Ishikawa (cell line): ENCODE results near the gene KIF13A.

ENCODE experiments used
- CEBPB ChIP-seq: IDR thresholded peaks from 2 replicates; pipeline ENCODE4 v1.6.1; 2012
- CREB1 ChIP-seq: IDR thresholded peaks from 2 replicates; pipeline ENCODE4 v1.6.1; 2012; ENCODE audit warnings: low read depth
- EGR1 ChIP-seq: IDR thresholded peaks from 2 replicates; pipeline ENCODE4 v1.6.1; 2012
- EP300 ChIP-seq: IDR thresholded peaks from 2 replicates; pipeline ENCODE4 v1.6.1; 2012; ENCODE audit warnings: borderline replicate concordance
- FOXM1 ChIP-seq: IDR thresholded peaks from 2 replicates; pipeline ENCODE4 v1.6.1; 2012; ENCODE audit warnings: low read depth, borderline replicate concordance
- NFIC ChIP-seq: IDR thresholded peaks from 2 replicates; pipeline ENCODE4 v1.6.1; 2012
- RAD21 ChIP-seq: IDR thresholded peaks from 2 replicates; pipeline ENCODE4 v1.6.1; 2012; ENCODE audit warnings: low read depth
- TAF1 ChIP-seq: IDR thresholded peaks from 2 replicates; pipeline ENCODE4 v1.6.1; 2012; ENCODE audit warnings: low read depth, mild to moderate bottlenecking
- TCF12 ChIP-seq: IDR thresholded peaks from 2 replicates; pipeline ENCODE4 v1.6.1; 2012; ENCODE audit warnings: low read depth
- TEAD4 ChIP-seq: IDR thresholded peaks from 2 replicates; pipeline ENCODE4 v1.6.1; 2012
- YY1 ChIP-seq: IDR thresholded peaks from 2 replicates; pipeline ENCODE4 v1.6.1; 2012; ENCODE audit warnings: low read depth
- ZBTB7A ChIP-seq: IDR thresholded peaks from 2 replicates; pipeline ENCODE4 v1.6.1; 2012; ENCODE audit warnings: low read depth
- TF ChIP-seq, protein P1 (sequence below): IDR thresholded peaks from 2 replicates; pipeline ENCODE4 v1.6.1; 2012; ENCODE audit warnings: low read depth, mild to moderate bottlenecking
- TF ChIP-seq, protein P2 (sequence below): IDR thresholded peaks from 2 replicates; pipeline ENCODE4 v1.6.1; 2012
- TF ChIP-seq, protein P3 (sequence below): IDR thresholded peaks from 2 replicates; pipeline ENCODE4 v1.6.1; 2012

KIF13A gene

GRCh38 chr6:17871836-17872235, 115.6 kb downstream of the KIF13A start:
- TF ChIP-seq CEBPB (no peak), ZBTB7A (no peak), FOXM1 (no peak), TEAD4 (no peak), EGR1 (no peak)

DNA sequence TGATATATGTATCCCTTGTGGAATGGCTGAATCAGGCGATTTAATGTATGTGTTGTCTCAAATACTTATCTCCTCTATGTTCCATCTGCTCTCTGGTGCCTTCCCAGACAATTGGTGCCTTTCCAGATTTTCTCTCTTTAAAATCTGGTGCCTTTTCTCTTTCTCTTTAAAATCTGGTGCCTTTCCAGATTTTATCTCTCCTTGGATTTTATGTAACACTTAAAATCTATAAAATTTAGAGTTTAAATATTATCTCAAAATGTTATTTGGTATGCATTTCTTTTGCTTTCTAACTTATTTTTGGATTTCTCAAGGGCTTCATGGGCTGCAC, 116.3 kb downstream of the KIF13A start:
- TF ChIP-seq, protein P1, sequence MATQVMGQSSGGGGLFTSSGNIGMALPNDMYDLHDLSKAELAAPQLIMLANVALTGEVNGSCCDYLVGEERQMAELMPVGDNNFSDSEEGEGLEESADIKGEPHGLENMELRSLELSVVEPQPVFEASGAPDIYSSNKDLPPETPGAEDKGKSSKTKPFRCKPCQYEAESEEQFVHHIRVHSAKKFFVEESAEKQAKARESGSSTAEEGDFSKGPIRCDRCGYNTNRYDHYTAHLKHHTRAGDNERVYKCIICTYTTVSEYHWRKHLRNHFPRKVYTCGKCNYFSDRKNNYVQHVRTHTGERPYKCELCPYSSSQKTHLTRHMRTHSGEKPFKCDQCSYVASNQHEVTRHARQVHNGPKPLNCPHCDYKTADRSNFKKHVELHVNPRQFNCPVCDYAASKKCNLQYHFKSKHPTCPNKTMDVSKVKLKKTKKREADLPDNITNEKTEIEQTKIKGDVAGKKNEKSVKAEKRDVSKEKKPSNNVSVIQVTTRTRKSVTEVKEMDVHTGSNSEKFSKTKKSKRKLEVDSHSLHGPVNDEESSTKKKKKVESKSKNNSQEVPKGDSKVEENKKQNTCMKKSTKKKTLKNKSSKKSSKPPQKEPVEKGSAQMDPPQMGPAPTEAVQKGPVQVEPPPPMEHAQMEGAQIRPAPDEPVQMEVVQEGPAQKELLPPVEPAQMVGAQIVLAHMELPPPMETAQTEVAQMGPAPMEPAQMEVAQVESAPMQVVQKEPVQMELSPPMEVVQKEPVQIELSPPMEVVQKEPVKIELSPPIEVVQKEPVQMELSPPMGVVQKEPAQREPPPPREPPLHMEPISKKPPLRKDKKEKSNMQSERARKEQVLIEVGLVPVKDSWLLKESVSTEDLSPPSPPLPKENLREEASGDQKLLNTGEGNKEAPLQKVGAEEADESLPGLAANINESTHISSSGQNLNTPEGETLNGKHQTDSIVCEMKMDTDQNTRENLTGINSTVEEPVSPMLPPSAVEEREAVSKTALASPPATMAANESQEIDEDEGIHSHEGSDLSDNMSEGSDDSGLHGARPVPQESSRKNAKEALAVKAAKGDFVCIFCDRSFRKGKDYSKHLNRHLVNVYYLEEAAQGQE: no peak
- TF ChIP-seq CEBPB (no peak), TEAD4 (no peak), TCF12 (no peak), EGR1 (no peak), RAD21 (no peak)
- TF ChIP-seq, protein P2, sequence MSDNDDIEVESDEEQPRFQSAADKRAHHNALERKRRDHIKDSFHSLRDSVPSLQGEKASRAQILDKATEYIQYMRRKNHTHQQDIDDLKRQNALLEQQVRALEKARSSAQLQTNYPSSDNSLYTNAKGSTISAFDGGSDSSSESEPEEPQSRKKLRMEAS: no peak

DNA sequence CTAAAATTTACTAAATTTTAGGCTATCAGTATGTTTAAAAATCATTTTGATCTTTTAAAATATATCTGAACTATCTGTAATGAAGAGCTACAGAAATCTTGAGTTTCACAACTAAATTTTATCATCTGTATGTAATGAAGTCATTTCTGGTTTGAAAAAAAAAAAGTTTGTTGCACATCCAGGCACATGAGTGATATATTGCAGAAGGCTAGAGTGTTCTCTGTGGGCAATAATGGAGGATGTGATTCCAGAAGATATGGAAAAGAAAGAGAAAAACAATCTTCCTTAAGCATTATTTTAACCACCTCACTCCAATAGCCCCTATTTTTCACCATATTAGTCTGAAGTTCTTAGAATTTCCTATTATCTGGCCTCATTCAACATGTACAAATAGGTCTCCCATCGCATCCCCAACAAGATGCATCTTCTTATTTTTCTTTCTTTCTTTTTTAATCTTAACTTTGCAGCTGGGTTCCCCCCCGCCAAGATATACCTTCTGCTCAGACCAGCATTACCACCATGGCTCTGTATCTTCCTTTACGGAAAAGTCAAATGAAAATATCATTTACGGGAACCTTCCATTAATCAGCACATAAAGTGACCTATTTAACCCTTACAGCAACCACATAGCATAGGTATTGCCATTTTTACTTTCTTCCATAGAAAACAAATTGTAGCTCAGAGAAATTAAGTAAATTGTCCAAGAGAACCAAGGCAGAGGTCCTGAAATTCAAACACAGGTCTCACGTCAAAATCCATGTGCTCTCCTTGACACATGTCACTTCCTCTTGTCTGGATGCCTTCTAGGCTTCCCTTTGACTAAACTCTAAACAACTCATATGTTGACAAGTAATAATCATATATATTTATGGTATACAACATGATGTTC, 116.9 kb downstream of the KIF13A start:
- TF ChIP-seq YY1: no peak
- TF ChIP-seq RAD21: no peak
- no peak for TF ChIP-seq FOXM1
- TF ChIP-seq, protein P3, sequence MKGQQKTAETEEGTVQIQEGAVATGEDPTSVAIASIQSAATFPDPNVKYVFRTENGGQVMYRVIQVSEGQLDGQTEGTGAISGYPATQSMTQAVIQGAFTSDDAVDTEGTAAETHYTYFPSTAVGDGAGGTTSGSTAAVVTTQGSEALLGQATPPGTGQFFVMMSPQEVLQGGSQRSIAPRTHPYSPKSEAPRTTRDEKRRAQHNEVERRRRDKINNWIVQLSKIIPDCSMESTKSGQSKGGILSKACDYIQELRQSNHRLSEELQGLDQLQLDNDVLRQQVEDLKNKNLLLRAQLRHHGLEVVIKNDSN: no peak
- TF ChIP-seq TCF12: no peak
- no peak for TF ChIP-seq TEAD4
- no peak for TF ChIP-seq EGR1
- no peak for TF ChIP-seq NFIC
- TF ChIP-seq, protein P1: no peak
- no peak for TF ChIP-seq ZBTB7A
- no peak for TF ChIP-seq CEBPB
- TF ChIP-seq EP300: no peak
- TF ChIP-seq, protein P2: no peak
- TF ChIP-seq TAF1: no peak

DNA sequence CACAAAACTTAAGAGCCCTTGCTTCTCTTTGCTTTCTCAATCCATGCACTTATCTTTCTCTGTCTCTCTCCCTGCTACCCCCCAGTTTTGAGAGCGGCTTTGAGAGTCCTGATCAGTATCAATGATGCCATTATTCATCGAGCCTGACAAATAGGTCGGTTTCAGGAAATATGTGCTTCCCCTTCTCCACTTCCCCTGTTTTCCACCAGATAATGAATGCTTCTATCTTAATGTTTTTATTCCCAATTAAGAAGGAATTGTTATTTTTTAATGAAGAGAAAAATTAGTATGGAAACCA, 117.7 kb downstream of the KIF13A start:
- no peak for TF ChIP-seq TAF1
- no peak for TF ChIP-seq NFIC
- no peak for TF ChIP-seq ZBTB7A
- no peak for TF ChIP-seq CREB1
- TF ChIP-seq, protein P1: no peak
- no peak for TF ChIP-seq EP300
- TF ChIP-seq CEBPB: no peak
- TF ChIP-seq, protein P3: no peak
- TF ChIP-seq YY1: no peak
- TF ChIP-seq RAD21: no peak
- no peak for TF ChIP-seq EGR1
- TF ChIP-seq FOXM1: no peak
- no peak for TF ChIP-seq TCF12
- TF ChIP-seq, protein P2: no peak
- no peak for TF ChIP-seq TEAD4
